ENCODE measurements around the gene MCF2L2.

Gene MCF2L2

GRCh38 chr3:183317886-183318865 is 110.2 kb downstream of the MCF2L2 start:
- DNase-seq, result peak; percentile 28

GRCh38 chr3:183317271-183317670 is 111.1 kb downstream of the MCF2L2 start:
- peak; percentile 13 for DNase-seq

- DNase-seq, result peak; percentile 43
Measured at GRCh38 chr3:183315739-183316138, 112.7 kb downstream of the MCF2L2 start.

GRCh38 chr3:183313764-183314163 is 114.7 kb downstream of the MCF2L2 start:
- peak; percentile 51 for DNase-seq

GRCh38 chr3:183313351-183313750 is 115.1 kb downstream of the MCF2L2 start:
- DNase-seq, result peak; percentile 4

- peak; percentile 11 for DNase-seq
Measured at GRCh38 chr3:183312433-183312832, 116.0 kb downstream of the MCF2L2 start.

GRCh38 chr3:183310936-183311335 is 117.5 kb downstream of the MCF2L2 start:
- DNase-seq, result peak; percentile 33

- no peak for DNase-seq
Measured at GRCh38 chr3:183309276-183309675, 119.1 kb downstream of the MCF2L2 start.

- DNase-seq, result no peak
Measured at GRCh38 chr3:183308751-183309150, 119.7 kb downstream of the MCF2L2 start.

GRCh38 chr3:183307749-183308148 is 120.7 kb downstream of the MCF2L2 start:
- no peak for DNase-seq

- peak; percentile 66 for DNase-seq
Measured at GRCh38 chr3:183306798-183307671, 121.4 kb downstream of the MCF2L2 start.

- no peak for DNase-seq
Measured at GRCh38 chr3:183303690-183304089, 124.7 kb downstream of the MCF2L2 start.

- DNase-seq, result no peak
Measured at GRCh38 chr3:183301937-183302580, 126.4 kb downstream of the MCF2L2 start.

GRCh38 chr3:183300996-183301562 is 127.3 kb downstream of the MCF2L2 start:
- DNase-seq, result peak; percentile 37

- peak; percentile 19 for DNase-seq
Measured at GRCh38 chr3:183299976-183300375, 128.4 kb downstream of the MCF2L2 start.

GRCh38 chr3:183298701-183299153 is 129.7 kb downstream of the MCF2L2 start:
- DNase-seq, result peak; percentile 46

- no peak for DNase-seq
Measured at GRCh38 chr3:183296944-183297343, 131.5 kb downstream of the MCF2L2 start.

- DNase-seq, result no peak
Measured at GRCh38 chr3:183295211-183295610, 133.2 kb downstream of the MCF2L2 start.

- DNase-seq, result no peak
Measured at GRCh38 chr3:183293966-183294365, 134.5 kb downstream of the MCF2L2 start.

- DNase-seq, result no peak
Measured at GRCh38 chr3:183291497-183292031, 136.9 kb downstream of the MCF2L2 start.

GRCh38 chr3:183290216-183290615 is 138.2 kb downstream of the MCF2L2 start:
- no peak for DNase-seq

GRCh38 chr3:183288117-183288516 is 140.3 kb downstream of the MCF2L2 start:
- DNase-seq, result no peak
